IPS-18c (cell line): Measurements from ENCODE around the gene CYTIP.
"Not testable (repeated sequence)": the region's sequence is repeated elsewhere in the genome, so short reads cannot be mapped to it uniquely, and the experiment has no call there.

Source experiments
- H3K4me3 ChIP-seq: 2 replicates; pipeline ENCODE4 v1.7.0; 2013; ENCODE audit warnings: low read depth, mild to moderate bottlenecking, low read length, moderate library complexity; ENCODE audit not compliant: insufficient read depth
- H3K9me3 ChIP-seq: one replicate; pipeline ENCODE4 v1.6.1; 2013; ENCODE audit warnings: mild to moderate bottlenecking, low read length, moderate library complexity; ENCODE audit not compliant: control insufficient read depth, insufficient read depth

The CYTIP gene

DNA sequence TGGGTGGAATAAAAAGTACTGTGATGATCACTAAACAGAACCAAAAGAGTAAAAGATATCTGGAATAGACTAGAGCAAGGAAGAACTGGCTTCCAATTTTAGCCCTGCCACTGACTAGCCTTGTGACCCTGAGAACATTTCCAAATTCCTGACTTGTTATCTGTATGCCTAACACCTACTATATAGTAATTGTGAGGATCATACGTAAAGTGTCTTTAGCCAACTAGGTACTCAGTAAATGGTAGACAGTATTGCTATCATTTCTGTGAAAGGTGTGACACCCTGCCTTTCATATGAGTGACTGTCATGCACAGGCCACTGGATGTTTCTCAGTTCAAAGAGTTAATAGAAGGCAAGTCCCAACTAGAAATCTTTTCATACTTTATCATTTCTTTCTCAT is 29.8 kb downstream of the CYTIP start:
- Histone ChIP-seq H3K4me3 (no peak overlapping the region), H3K9me3 (no peaks in the 10 kb centered on the region)

- Histone ChIP-seq H3K9me3 (no peaks in the 10 kb centered on the region), H3K4me3 (no peak overlapping the region)
These were observed 30.4 kb downstream of the CYTIP start for GRCh38 chr2:157413326-157414035.

DNA sequence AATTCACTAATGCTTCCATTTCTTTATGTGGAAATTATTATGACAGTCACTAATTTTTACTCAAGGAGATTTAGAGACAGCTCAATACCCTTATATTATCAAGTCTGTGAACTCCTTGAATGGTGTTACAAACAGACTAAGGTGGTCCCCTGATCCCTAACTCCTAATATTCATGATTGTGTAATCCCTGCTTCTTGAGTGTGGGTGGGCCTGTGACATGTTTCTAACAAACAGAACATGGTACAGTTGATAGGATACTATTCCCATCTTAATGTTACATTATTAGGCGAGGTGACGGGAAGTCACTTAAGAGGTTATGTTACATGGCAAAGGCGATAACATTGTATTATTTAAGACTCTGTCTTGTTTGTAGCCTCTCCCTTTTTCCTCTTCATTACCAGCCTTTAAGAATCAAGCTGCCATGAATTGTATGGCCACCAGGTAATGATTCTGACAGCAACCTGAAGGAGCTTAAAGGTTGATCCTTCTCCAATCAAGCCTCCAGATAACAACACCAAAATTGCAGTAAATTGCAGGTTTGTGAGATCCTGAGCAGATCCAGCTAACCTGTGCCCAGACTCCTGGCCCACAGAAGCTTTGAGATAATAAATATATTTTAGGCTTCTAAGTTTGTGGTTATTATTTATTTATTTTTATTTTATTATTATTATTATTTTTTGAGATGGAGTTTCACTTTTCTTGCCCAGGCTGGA is 32.1 kb downstream of the CYTIP start:
- no peaks in the 10 kb centered on the region for H3K9me3 ChIP-seq
- H3K4me3 ChIP-seq = no peak overlapping the region

DNA sequence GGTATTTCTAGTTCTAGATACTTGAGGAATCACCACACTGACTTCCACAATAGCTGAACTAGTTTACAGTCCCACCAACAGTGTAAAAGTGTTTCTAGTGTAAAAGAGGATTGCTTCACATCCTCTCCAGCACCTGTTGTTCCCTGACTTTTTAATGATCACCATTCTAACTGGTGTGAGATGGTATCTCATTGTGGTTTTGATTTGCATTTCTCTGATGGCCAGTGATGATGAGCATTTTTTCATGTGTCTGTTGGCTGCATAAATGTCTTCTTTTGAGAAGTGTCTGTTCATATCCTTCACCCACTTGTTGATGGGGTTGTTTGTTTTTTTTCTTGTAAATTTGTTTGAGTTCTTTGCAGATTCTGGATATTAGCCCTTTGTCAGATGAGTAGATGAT is 38.5 kb downstream of the CYTIP start:
- not testable (repeated sequence) for H3K9me3 ChIP-seq

GRCh38 chr2:157404363-157404762 is 39.5 kb downstream of the CYTIP start:
- Histone ChIP-seq H3K4me3 (no peak overlapping the region), H3K9me3 (no peaks in the 10 kb centered on the region)

More for the DNA sequence above, 38.5 kb downstream of the CYTIP start:
- not testable (repeated sequence) for H3K4me3 ChIP-seq

DNA sequence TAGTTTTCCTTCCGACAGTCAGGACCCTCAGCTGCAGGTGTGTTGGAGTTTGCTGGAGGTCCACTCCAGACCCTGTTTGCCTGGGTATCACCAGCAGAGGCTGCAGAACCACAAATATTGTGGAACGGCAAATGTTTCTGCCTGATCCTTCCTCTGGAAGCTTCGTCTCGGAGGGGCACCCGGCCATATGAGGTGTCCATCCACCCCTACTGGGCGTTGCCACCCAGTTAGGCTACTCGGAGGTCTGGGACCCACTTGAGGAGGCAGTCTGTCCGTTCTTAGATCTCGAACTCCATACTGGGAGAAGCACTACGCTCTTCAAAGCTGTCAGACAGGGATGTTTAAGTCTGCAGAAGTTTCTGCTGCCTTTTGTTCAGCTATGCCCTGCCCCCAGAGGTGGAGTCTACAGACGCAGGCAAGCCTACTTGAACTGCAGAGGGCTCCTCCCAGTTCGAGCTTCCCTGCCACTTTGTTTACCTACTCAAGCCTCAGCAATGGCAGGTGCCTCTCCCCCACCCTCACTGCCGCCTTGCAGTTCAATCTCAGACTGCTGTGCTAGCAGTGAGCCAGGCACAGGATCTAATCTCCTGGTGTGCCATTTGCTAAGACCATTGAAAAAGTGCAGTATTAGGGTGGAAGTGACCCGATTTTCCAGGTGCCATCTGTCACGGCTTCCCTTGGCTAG is 40.9 kb downstream of the CYTIP start:
- not testable (repeated sequence) for H3K9me3 ChIP-seq, H3K4me3 ChIP-seq

- H3K4me3 ChIP-seq = no peak overlapping the region
- no peaks in the 10 kb centered on the region for H3K9me3 ChIP-seq
These were observed 48.1 kb downstream of the CYTIP start for GRCh38 chr2:157395811-157396210.

GRCh38 chr2:157394928-157395327 is 49.0 kb downstream of the CYTIP start:
- no peaks in the 10 kb centered on the region for H3K9me3 ChIP-seq
- H3K4me3 ChIP-seq = no peak overlapping the region

- Histone ChIP-seq H3K4me3 (no peak overlapping the region), H3K9me3 (no peaks in the 10 kb centered on the region)
These were observed 50.5 kb downstream of the CYTIP start for GRCh38 chr2:157393348-157393747.

DNA sequence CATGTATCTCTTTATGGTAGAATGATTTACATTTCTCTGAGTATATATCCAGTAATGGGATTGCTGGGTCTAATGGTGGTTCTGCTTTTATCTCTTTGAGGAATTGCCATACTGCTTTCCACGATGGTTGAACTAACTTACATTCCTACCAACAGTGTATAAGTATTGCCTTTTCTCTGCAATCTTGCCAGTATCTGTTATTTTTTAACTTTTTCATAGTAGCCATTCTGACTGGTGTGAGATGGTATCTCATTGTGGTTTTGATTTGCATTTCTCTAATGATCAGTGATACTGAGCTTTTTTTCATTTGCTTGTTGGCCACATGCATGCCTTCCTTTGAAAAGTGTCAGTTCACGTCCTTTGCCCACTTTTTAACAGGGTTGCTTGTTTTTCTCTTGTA is 55.1 kb downstream of the CYTIP start:
- no peaks in the 10 kb centered on the region for H3K9me3 ChIP-seq
- no peak overlapping the region for H3K4me3 ChIP-seq

GRCh38 chr2:157386747-157387146 is 57.1 kb downstream of the CYTIP start:
- H3K9me3 ChIP-seq = no peaks in the 10 kb centered on the region
- H3K4me3 ChIP-seq = no peak overlapping the region

DNA sequence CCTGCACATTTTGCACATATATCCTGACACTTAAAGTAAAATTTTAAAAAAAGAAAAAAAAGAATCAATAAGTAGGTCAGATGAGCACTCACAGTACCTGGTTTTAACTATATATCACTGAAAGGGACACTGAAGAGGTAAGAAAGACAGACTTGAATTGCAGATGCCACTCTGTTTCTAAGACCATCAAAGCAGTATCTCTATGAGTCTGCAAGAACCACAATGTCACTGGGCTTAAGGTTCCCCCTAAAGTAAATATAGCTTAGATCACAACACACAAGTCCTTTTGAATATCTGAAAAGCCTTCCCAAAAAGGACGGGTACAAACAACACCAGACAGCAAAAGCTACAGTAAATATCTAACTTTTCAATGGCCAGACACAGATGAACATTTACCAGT is 57.6 kb downstream of the CYTIP start:
- Histone ChIP-seq H3K4me3 (no peak overlapping the region), H3K9me3 (no peaks in the 10 kb centered on the region)

DNA sequence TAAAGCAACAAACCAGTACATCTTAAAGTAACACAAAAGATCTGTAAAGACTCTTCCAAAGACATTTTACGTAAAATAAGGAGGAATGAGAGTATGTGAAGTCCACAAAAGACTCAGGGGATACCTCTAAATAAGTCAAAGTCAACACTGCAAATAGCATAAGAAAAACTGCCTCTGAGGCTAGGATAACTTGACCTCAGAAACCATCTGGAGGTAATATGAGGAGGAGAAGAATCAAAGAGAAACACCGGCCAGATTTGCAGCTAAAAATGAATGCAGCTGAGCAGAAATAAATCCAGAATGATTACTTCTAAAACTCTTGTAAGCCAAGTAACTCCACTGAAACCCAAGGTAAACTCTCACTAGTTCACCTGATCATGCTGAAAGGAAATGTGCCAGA is 66.0 kb downstream of the CYTIP start:
- Histone ChIP-seq H3K9me3 (peaks cover 2% of the 10 kb centered on the region), H3K4me3 (no peak overlapping the region)

- no peak overlapping the region for H3K4me3 ChIP-seq
- H3K9me3 ChIP-seq = peaks cover 2% of the 10 kb centered on the region
These were observed 67.8 kb downstream of the CYTIP start for GRCh38 chr2:157376041-157376440.

- peaks cover 2% of the 10 kb centered on the region for H3K9me3 ChIP-seq
- H3K4me3 ChIP-seq = no peak overlapping the region
These were observed 68.5 kb downstream of the CYTIP start for GRCh38 chr2:157375384-157375783.

- not testable (repeated sequence) for H3K4me3 ChIP-seq, H3K9me3 ChIP-seq
These were observed 75.4 kb downstream of the CYTIP start for GRCh38 chr2:157368508-157368907.

DNA sequence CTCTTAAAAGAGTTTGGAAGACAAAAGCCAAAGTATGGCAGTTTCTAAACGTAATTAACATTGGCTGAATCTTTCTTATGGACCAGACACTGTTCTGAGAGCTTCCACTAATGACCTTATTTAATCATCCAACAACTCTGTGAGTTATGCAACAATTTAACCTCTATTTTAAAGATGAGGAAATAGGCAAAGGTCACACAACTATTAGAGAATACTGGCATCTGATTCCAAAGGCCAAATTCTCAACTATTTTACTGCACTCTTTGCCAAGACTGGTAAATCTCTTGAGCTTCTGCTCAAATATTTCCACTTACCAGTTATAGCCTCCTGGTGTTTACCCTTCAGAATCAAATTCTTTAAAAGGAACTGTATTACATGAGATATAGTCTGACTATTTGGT is 76.2 kb downstream of the CYTIP start:
- no peaks in the 10 kb centered on the region for H3K9me3 ChIP-seq
- H3K4me3 ChIP-seq = no peak overlapping the region
